ENCODE data around the gene MUC5B. TPM values are rescaled to one million over a fixed set of nuclear protein-coding genes. Genes with fewer than 3 reads are reported as not detected.

The MUC5B gene
- total RNA-seq, 2 donors from 2014 or later: 0.18 to 17.3 TPM

GRCh38 chr11:1220941-1221721, 1.7 kb upstream of the MUC5B start:
- 59% methylated on average over 28 of the region's 28 CpGs for WGBS
- no peak for DNase-seq (ENCODE audit: low spot score)
- intact Hi-C loops (cut with DNase I): no loop called here
- Histone ChIP-seq H3K27me3 (replicated peaks; ENCODE audit: insufficient read depth) (peaks cover 17% of the 10 kb centered on the region), H3K4me3 (no peak overlapping the region), H3K9me3 (no peaks in the 10 kb centered on the region), H3K27ac (no peak overlapping the region), H3K4me1 (replicated peaks) (peaks cover 4% of the 10 kb centered on the region), H3K36me3 (no peaks in the 10 kb centered on the region)
- no peak for TF ChIP-seq POLR2A (IDR thresholded peaks at IDR 0.05)
- no peak for TF ChIP-seq POLR2AphosphoS5 (IDR thresholded peaks at IDR 0.05)
- no peak for TF ChIP-seq CTCF (IDR thresholded peaks at IDR 0.05)

- Histone ChIP-seq H3K36me3 (no peaks in the 10 kb centered on the region), H3K27ac (no peak overlapping the region), H3K9me3 (no peaks in the 10 kb centered on the region), H3K4me1 (replicated peaks) (peaks cover 4% of the 10 kb centered on the region), H3K4me3 (no peak overlapping the region), H3K27me3 (replicated peaks; ENCODE audit: insufficient read depth) (peaks cover 17% of the 10 kb centered on the region)
- DNase-seq (ENCODE audit: low spot score): no peak
- intact Hi-C loops (cut with DNase I): no loop called here
- TF ChIP-seq POLR2A (IDR thresholded peaks at IDR 0.05) (no peak), CTCF (IDR thresholded peaks at IDR 0.05) (no peak), POLR2AphosphoS5 (IDR thresholded peaks at IDR 0.05) (no peak)
- WGBS: 87% methylated on average over 23 of the region's 23 CpGs
Measured at GRCh38 chr11:1221848-1222311, 986 bp upstream of the MUC5B start.

- intact Hi-C loops (cut with DNase I): no loop called here
- Histone ChIP-seq H3K9me3 (no peaks in the 10 kb centered on the region), H3K27ac (no peak overlapping the region), H3K36me3 (no peaks in the 10 kb centered on the region), H3K4me3 (no peak overlapping the region), H3K27me3 (replicated peaks; ENCODE audit: insufficient read depth) (peaks cover 25% of the 10 kb centered on the region), H3K4me1 (replicated peaks) (peaks cover 4% of the 10 kb centered on the region)
- no peak for TF ChIP-seq POLR2AphosphoS5 (IDR thresholded peaks at IDR 0.05)
- no peak for TF ChIP-seq CTCF (IDR thresholded peaks at IDR 0.05)
- TF ChIP-seq POLR2A (IDR thresholded peaks at IDR 0.05): no peak
- 47% methylated on average over 22 of the region's 22 CpGs for WGBS
- DNase-seq (ENCODE audit: low spot score): no peak
Measured at GRCh38 chr11:1223346-1224110, 662 bp downstream of the MUC5B start.

GRCh38 chr11:1224111-1224490, 1.2 kb downstream of the MUC5B start:
- H3K4me1 ChIP-seq (replicated peaks): peaks cover 4% of the 10 kb centered on the region
- no peak overlapping the region for H3K27ac ChIP-seq
- H3K4me3 ChIP-seq: no peak overlapping the region
- no peaks in the 10 kb centered on the region for H3K9me3 ChIP-seq
- peaks cover 25% of the 10 kb centered on the region for H3K27me3 ChIP-seq (replicated peaks; ENCODE audit: insufficient read depth)
- 29% methylated on average over 7 of the region's 7 CpGs for WGBS
- DNase-seq (ENCODE audit: low spot score): no peak
- intact Hi-C loops (cut with DNase I): no loop called here
- TF ChIP-seq POLR2AphosphoS5 (IDR thresholded peaks at IDR 0.05) (no peak), CTCF (IDR thresholded peaks at IDR 0.05) (no peak), POLR2A (IDR thresholded peaks at IDR 0.05) (no peak)
- H3K36me3 ChIP-seq: no peaks in the 10 kb centered on the region

Measured in prostate gland (tissue), 2 donors.